Neural progenitor cell (in vitro differentiated cells): ENCODE results near the gene SLC16A2. TPM values are rescaled to one million over a fixed set of nuclear protein-coding genes. Genes with fewer than 3 reads are reported as not detected.
A peak's percentile ranks its signal among the peaks of the same experiment; 100 is the strongest.

Experiments used
- DNase-seq: peaks from one replicate; pipeline ENCODE4 v3.0.0-alpha.2; 2016; ENCODE audit warnings: low spot score
- H2AFZ ChIP-seq: fragments of 200-600 bp; sonication (generic); replicated peaks from 2 replicates; pipeline ENCODE4 v1.6.1; 2016; ENCODE audit warnings: antibody characterized with exemption
- H3F3A ChIP-seq: fragments of 200-600 bp; sonication (generic); 2 replicates; pipeline ENCODE4 v1.6.1; 2016; ENCODE audit warnings: antibody characterized with exemption, low read depth
- H3K27ac ChIP-seq: fragments of 200-600 bp; sonication (generic); 2 replicates; pipeline ENCODE4 v1.5.1; 2016; ENCODE audit warnings: mild to moderate bottlenecking
- H3K27me3 ChIP-seq: fragments of 200-600 bp; sonication (generic); 2 replicates; pipeline ENCODE4 v1.6.1; 2016; ENCODE audit warnings: mild to moderate bottlenecking, moderate library complexity
- H3K36me3 ChIP-seq: fragments of 200-600 bp; sonication (generic); 2 replicates; pipeline ENCODE4 v1.5.1; 2016
- H3K4me1 ChIP-seq: fragments of 200-600 bp; sonication (generic); 2 replicates; pipeline ENCODE4 v1.6.1; 2016; ENCODE audit warnings: mixed run types
- H3K4me2 ChIP-seq: fragments of 200-600 bp; sonication (generic); 2 replicates; pipeline ENCODE4 v1.6.1; 2016
- H3K4me3 ChIP-seq: fragments of 200-600 bp; sonication (generic); 2 replicates; pipeline ENCODE4 v1.5.1; 2016
- H3K79me2 ChIP-seq: fragments of 200-600 bp; sonication (generic); 2 replicates; pipeline ENCODE4 v1.6.1; 2016; ENCODE audit warnings: low read depth
- H3K9ac ChIP-seq: fragments of 200-600 bp; sonication (generic); 2 replicates; pipeline ENCODE4 v1.6.1; 2016
- H3K9me3 ChIP-seq: fragments of 200-600 bp; sonication (generic); 2 replicates; pipeline ENCODE4 v1.5.1; 2016; ENCODE audit warnings: low read depth
- H4K20me1 ChIP-seq: fragments of 200-600 bp; sonication (generic); 2 replicates; pipeline ENCODE4 v1.6.1; 2016; ENCODE audit warnings: low read depth
- H3K27ac Mint-ChIP-seq: 3 replicates; pipeline ENCODE4 v1.8.0; 2021; ENCODE audit warnings: mixed read lengths
- H3K27me3 Mint-ChIP-seq: 2 replicates; pipeline ENCODE4 v1.8.0; 2022; ENCODE audit warnings: low read depth, mild to moderate bottlenecking, inconsistent platforms, moderate library complexity, mixed read lengths; ENCODE audit not compliant: insufficient read depth
- H3K36me3 Mint-ChIP-seq: 3 replicates; pipeline ENCODE4 v1.8.0; 2021; ENCODE audit warnings: mixed read lengths
- H3K4me1 Mint-ChIP-seq: 3 replicates; pipeline ENCODE4 v1.8.0; 2021; ENCODE audit warnings: mixed read lengths
- H3K4me3 Mint-ChIP-seq: 3 replicates; pipeline ENCODE4 v1.8.0; 2021; ENCODE audit warnings: mild to moderate bottlenecking, moderate library complexity, mixed read lengths
- H3K9me3 Mint-ChIP-seq: 3 replicates; pipeline ENCODE4 v1.8.0; 2020; ENCODE audit warnings: mixed read lengths
- CTCF ChIP-seq: fragments of 200-600 bp; sonication (generic); IDR thresholded peaks from 2 replicates; pipeline ENCODE4 v1.5.1; 2017; ENCODE audit warnings: antibody characterized with exemption, mild to moderate bottlenecking
- EZH2 ChIP-seq: fragments of 200-600 bp; sonication (generic); IDR thresholded peaks from 2 replicates; pipeline ENCODE4 v1.6.1; 2017; ENCODE audit warnings: antibody characterized with exemption, mild to moderate bottlenecking, moderate library complexity
- EZH2phosphoT487 ChIP-seq: fragments of 200-600 bp; sonication (generic); IDR thresholded peaks from 2 replicates; pipeline ENCODE4 v1.6.1; 2017; ENCODE audit warnings: antibody characterized with exemption
- total RNA-seq: library from RNA; depleted of rRNA; stranded (reverse); fragments of >200 nt; gene quantifications from 2 replicates; pipeline ENCODE4 v1.2.3, GENCODE V29; 2015; ENCODE audit warnings: low replicate concordance

Gene SLC16A2
- total RNA-seq, 1 donor from 2014 or later = 12.6 TPM

GRCh38 chrX:74536832-74537371 lies 115.6 kb downstream of the SLC16A2 start:
- no peaks in the 10 kb centered on the region for H3K36me3 ChIP-seq
- H3K9me3 ChIP-seq = no peaks in the 10 kb centered on the region
- H3K79me2 ChIP-seq = no peaks in the 10 kb centered on the region
- H4K20me1 ChIP-seq = no peaks in the 10 kb centered on the region
- Mint-ChIP-seq H3K36me3 (peaks cover 9% of the 10 kb centered on the region), H3K9me3 (peaks cover 3% of the 10 kb centered on the region), H3K27ac (no peak overlapping the region), H3K4me3 (peak overlapping the region; percentile 61), H3K4me1 (peaks cover 37% of the 10 kb centered on the region), H3K27me3 (peaks cover 3% of the 10 kb centered on the region)
- H3K4me1 ChIP-seq = no peaks in the 10 kb centered on the region
- TF ChIP-seq CTCF = no peak
- no peak for TF ChIP-seq EZH2phosphoT487
- TF ChIP-seq EZH2 = no peak
- peak overlapping the region; percentile 60 for H2AFZ ChIP-seq
- peaks cover 13% of the 10 kb centered on the region for H3F3A ChIP-seq
- no peak overlapping the region for H3K27ac ChIP-seq
- no peak for DNase-seq
- no peak overlapping the region for H3K9ac ChIP-seq
- peak overlapping the region; percentile 80 for H3K4me2 ChIP-seq
- H3K4me3 ChIP-seq = peak overlapping the region; percentile 47
- peaks cover 7% of the 10 kb centered on the region for H3K27me3 ChIP-seq

DNA sequence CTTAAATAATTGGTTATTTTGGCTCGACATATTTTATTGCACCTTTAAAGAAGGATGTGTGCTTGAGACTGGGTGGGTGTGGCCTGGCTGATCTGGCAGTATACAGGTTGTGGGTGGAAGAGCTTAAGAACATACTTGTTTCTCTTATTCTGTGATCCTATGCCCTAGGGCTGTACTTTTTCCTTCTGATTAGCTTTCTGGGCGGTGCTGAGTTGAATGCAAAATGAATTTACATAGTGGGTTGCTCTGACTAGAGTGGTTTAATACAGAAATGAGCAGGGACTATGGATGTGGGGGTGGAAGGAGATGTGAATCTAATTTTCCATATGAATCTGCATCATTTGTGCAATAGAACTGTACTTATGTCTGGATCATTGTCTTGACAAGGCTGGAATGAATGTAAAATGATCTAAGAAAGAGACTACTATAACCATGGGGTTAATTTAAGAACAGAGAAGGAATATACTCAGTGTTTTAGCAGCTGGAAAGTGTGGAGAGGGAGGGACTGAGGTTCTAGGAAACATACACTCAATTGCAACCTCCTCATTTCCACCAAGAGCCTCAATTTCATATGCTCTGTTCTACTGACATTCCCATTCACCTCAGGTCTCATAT lies 119.4 kb downstream of the SLC16A2 start:
- peaks cover 18% of the 10 kb centered on the region for H3K4me1 Mint-ChIP-seq
- H3K79me2 ChIP-seq = no peaks in the 10 kb centered on the region
- no peak overlapping the region for H3K4me3 Mint-ChIP-seq
- H2AFZ ChIP-seq = no peak overlapping the region
- H3K9me3 Mint-ChIP-seq = peaks cover 6% of the 10 kb centered on the region
- no peak for TF ChIP-seq EZH2
- TF ChIP-seq EZH2phosphoT487 = no peak
- TF ChIP-seq CTCF = no peak
- H3K9ac ChIP-seq = no peak overlapping the region
- no peak for DNase-seq
- no peak overlapping the region for H3K27ac ChIP-seq
- H3K27me3 Mint-ChIP-seq = peaks cover 3% of the 10 kb centered on the region
- H3K36me3 ChIP-seq = no peaks in the 10 kb centered on the region
- no peak overlapping the region for H3K4me2 ChIP-seq
- no peaks in the 10 kb centered on the region for H3K9me3 ChIP-seq
- H4K20me1 ChIP-seq = no peaks in the 10 kb centered on the region
- peaks cover 8% of the 10 kb centered on the region for H3F3A ChIP-seq
- no peak overlapping the region for H3K4me3 ChIP-seq
- no peaks in the 10 kb centered on the region for H3K36me3 Mint-ChIP-seq
- no peaks in the 10 kb centered on the region for H3K4me1 ChIP-seq
- H3K27me3 ChIP-seq = peaks cover 7% of the 10 kb centered on the region
- no peak overlapping the region for H3K27ac Mint-ChIP-seq

GRCh38 chrX:74545880-74546523 lies 124.7 kb downstream of the SLC16A2 start:
- DNase-seq = no peak
- peaks cover 11% of the 10 kb centered on the region for H3K9me3 Mint-ChIP-seq
- TF ChIP-seq EZH2phosphoT487 (no peak), EZH2 (no peak)
- Histone ChIP-seq H3K9ac (no peak overlapping the region), H3K79me2 (no peaks in the 10 kb centered on the region), H4K20me1 (no peaks in the 10 kb centered on the region), H3K9me3 (no peaks in the 10 kb centered on the region), H3K4me2 (no peak overlapping the region), H3K36me3 (no peaks in the 10 kb centered on the region), H3K4me1 (no peaks in the 10 kb centered on the region), H3K27ac (no peak overlapping the region), H3F3A (no peaks in the 10 kb centered on the region), H3K27me3 (no peaks in the 10 kb centered on the region), H2AFZ (no peak overlapping the region), H3K4me3 (no peak overlapping the region)
- peaks cover 3% of the 10 kb centered on the region for H3K4me1 Mint-ChIP-seq
- H3K27ac Mint-ChIP-seq = no peak overlapping the region
- no peak overlapping the region for H3K4me3 Mint-ChIP-seq
- no peaks in the 10 kb centered on the region for H3K27me3 Mint-ChIP-seq
- no peaks in the 10 kb centered on the region for H3K36me3 Mint-ChIP-seq

- H3K27me3 Mint-ChIP-seq = no peaks in the 10 kb centered on the region
- no peaks in the 10 kb centered on the region for H3K36me3 ChIP-seq
- no peaks in the 10 kb centered on the region for H3F3A ChIP-seq
- no peak overlapping the region for H3K9ac ChIP-seq
- no peaks in the 10 kb centered on the region for H3K79me2 ChIP-seq
- TF ChIP-seq EZH2 (no peak), EZH2phosphoT487 (no peak), CTCF (no peak)
- no peaks in the 10 kb centered on the region for H3K9me3 ChIP-seq
- H3K27ac Mint-ChIP-seq = no peak overlapping the region
- peaks cover 11% of the 10 kb centered on the region for H3K9me3 Mint-ChIP-seq
- H3K4me3 Mint-ChIP-seq = no peak overlapping the region
- no peaks in the 10 kb centered on the region for H3K36me3 Mint-ChIP-seq
- H3K4me2 ChIP-seq = no peak overlapping the region
- H3K4me1 Mint-ChIP-seq = peaks cover 3% of the 10 kb centered on the region
- no peak overlapping the region for H3K27ac ChIP-seq
- no peaks in the 10 kb centered on the region for H4K20me1 ChIP-seq
- H3K4me3 ChIP-seq = no peak overlapping the region
- no peak overlapping the region for H2AFZ ChIP-seq
- no peak for DNase-seq
- no peaks in the 10 kb centered on the region for H3K27me3 ChIP-seq
- no peaks in the 10 kb centered on the region for H3K4me1 ChIP-seq
Measured at GRCh38 chrX:74546984-74547383, 125.7 kb downstream of the SLC16A2 start.
